ENCODE results near the gene CHST13. TPM values are rescaled to one million over a fixed set of nuclear protein-coding genes. Genes with fewer than 3 reads are reported as not detected.

CHST13 gene
- total and polyA plus RNA-seq, 7 donors, result 0.07 to 0.20 TPM; not detected in 5

DNA sequence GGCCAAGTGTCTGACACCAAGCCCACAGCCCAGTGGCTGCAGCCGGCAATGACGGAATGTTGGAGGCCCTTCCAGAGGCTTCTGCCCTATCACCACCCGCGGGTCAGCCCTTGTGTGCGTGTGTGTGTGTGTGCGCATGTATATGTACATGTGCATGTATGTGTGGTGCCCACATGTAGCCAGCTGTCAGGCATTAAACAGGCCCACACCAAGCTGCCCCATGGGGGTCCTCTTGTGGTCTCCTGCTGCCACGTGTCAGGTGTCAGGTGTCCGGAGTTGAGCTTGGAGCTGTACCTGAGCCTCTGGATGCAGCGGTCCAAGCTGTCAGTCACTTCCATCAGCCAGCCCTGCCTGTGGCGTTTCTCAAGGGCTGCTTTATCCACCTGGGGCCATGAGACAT lies 20.3 kb upstream of the CHST13 start:
- H3K4me1 ChIP-seq, result no peaks in the 10 kb centered on the region
- no peaks in the 10 kb centered on the region for H3K36me3 ChIP-seq (ENCODE audit: insufficient read depth in 1 of 2, low read depth in 1 of 2)
- WGBS, 3 donors, result 81 to 82% (median 82%) methylated on average over 10 of the region's 10 CpGs

DNA sequence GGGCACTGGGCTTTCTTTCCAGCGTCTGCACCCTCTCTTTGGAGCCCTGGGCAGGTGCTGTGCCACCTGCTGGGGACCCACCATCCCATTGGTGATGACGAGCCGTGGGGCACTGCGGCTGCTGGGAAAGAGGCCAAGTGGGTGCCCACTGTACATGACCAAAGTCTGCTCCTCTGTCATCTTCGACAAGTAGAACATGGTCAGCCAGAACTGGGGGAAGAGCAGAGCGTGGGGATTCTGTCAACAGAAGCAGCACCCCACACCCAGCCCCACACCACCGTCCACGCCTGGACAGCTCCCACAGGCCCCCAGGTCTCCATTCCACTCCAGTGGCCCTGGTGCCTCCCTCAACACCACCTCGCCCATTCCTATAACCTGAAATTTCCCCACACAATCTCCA lies 16.1 kb upstream of the CHST13 start:
- Histone ChIP-seq H3K4me3 (no peak overlapping the region), H3K27me3 (ENCODE audit: insufficient read depth in 3 of 3, low read length in 2 of 3) (no peaks in the 10 kb centered on the region), H3K4me1 (peaks cover 5% of the 10 kb centered on the region), H3K9me3 (no peaks in the 10 kb centered on the region), H3K27ac (no peak overlapping the region), H3K36me3 (ENCODE audit: insufficient read depth in 1 of 2, low read depth in 1 of 2) (no peaks in the 10 kb centered on the region)
- TF ChIP-seq, protein P1, sequence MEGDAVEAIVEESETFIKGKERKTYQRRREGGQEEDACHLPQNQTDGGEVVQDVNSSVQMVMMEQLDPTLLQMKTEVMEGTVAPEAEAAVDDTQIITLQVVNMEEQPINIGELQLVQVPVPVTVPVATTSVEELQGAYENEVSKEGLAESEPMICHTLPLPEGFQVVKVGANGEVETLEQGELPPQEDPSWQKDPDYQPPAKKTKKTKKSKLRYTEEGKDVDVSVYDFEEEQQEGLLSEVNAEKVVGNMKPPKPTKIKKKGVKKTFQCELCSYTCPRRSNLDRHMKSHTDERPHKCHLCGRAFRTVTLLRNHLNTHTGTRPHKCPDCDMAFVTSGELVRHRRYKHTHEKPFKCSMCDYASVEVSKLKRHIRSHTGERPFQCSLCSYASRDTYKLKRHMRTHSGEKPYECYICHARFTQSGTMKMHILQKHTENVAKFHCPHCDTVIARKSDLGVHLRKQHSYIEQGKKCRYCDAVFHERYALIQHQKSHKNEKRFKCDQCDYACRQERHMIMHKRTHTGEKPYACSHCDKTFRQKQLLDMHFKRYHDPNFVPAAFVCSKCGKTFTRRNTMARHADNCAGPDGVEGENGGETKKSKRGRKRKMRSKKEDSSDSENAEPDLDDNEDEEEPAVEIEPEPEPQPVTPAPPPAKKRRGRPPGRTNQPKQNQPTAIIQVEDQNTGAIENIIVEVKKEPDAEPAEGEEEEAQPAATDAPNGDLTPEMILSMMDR (IDR thresholded peaks at IDR 0.05), result no peak
- WGBS, 3 donors, result 77 to 90% (median 77%) methylated on average over 6 to 9 of the region's 9 CpGs
- ATAC-seq, result no peak
- DNase-seq, result peak; percentile 7 to 34
- intact Hi-C loops (cut with DNase I), result no loop called here

More for the DNA sequence above, 20.3 kb upstream of the CHST13 start:
- peak in 1 of 2 donors; percentile 7 for DNase-seq
- H3K27me3 ChIP-seq (ENCODE audit: insufficient read depth in 3 of 3, low read length in 2 of 3), result no peaks in the 10 kb centered on the region
- TF ChIP-seq, protein P1 (IDR thresholded peaks at IDR 0.05), result no peak
- H3K27ac ChIP-seq, result no peak overlapping the region
- H3K9me3 ChIP-seq, result no peaks in the 10 kb centered on the region
- intact Hi-C loops (cut with DNase I), result no loop called here
- ATAC-seq, result no peak
- no peak overlapping the region for H3K4me3 ChIP-seq

DNA sequence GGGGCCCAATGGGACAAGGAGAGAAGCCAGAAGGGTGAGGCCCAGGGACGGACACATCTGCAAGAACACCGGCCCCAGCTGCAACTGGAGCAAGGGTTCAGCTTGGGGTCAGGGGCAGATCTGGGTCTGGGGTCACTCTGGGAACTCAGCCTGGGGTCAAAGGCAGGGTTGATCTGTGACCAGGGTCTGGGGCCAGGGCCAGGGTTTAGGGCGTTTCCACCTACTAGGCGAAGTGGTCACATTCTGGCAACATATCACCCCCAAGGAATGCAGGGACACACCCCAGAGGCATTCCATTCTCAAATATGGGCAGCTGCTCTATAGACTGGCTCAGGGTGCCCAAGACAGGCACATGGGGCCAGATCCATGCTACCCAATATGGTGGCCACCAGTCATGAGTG lies 15.4 kb upstream of the CHST13 start:
- Histone ChIP-seq H3K27ac (no peak overlapping the region), H3K4me1 (peaks cover 5% of the 10 kb centered on the region), H3K4me3 (no peak overlapping the region), H3K36me3 (ENCODE audit: insufficient read depth in 1 of 2, low read depth in 1 of 2) (no peaks in the 10 kb centered on the region), H3K9me3 (no peaks in the 10 kb centered on the region), H3K27me3 (ENCODE audit: insufficient read depth in 3 of 3, low read length in 2 of 3) (no peaks in the 10 kb centered on the region)
- ATAC-seq (no peak), DNase-seq (no peak)
- TF ChIP-seq, protein P1 (IDR thresholded peaks at IDR 0.05), result no peak
- intact Hi-C loops (cut with DNase I), result no loop called here
- 88 to 100% (median 89%) methylated on average over 4 of the region's 4 CpGs for WGBS, 3 donors

DNA sequence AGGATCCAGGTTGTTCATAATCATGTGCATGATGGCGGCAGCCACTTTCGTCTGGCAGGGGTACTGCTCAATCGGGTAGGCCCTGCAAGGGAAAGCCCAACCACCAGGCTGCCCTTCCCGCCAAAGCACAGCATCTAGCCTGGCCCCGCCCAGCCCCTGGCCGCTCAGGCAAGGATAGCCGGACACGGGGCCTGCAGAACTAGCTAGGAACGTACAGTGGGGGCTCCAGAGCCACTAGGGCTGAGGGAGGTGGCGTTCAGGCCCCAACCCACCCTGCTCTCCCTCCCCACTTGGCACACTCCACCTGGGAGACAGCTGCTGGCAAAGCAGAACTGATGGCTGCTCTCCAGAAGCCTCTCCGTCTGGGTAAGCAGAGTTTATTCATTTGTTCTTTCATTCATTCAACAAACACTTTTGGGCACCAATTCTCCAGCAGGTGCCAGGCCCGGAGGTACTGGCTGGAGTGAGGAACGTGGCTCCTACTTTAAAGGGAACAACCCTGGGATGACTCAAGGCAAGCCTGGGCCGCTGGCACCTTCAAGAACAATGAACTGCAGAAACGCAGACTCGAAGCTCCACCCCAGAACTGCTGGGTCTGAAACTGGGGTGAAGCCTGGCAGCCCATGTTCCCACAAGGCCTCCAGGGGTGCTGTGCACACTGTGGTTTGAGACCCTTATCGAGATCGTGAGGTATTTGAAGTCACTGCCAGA lies 14.2 kb upstream of the CHST13 start:
- Histone ChIP-seq H3K4me3 (no peak overlapping the region), H3K9me3 (no peaks in the 10 kb centered on the region), H3K27ac (no peak overlapping the region), H3K36me3 (ENCODE audit: insufficient read depth in 1 of 2, low read depth in 1 of 2) (no peaks in the 10 kb centered on the region), H3K4me1 (peaks cover 5% of the 10 kb centered on the region), H3K27me3 (ENCODE audit: insufficient read depth in 3 of 3, low read length in 2 of 3) (no peaks in the 10 kb centered on the region)
- 50 to 74% (median 52%) methylated on average over 18 of the region's 18 CpGs for WGBS, 3 donors
- TF ChIP-seq, protein P1 (IDR thresholded peaks at IDR 0.05), result no peak
- DNase-seq (peak in 1 of 2 donors; percentile 6), ATAC-seq (no peak)
- intact Hi-C loops (cut with DNase I), result no loop called here

All from psoas muscle (tissue), 8 donors.